Stimulated activated CD8-positive, alpha-beta memory T cell treated with anti-CD3 and anti-CD28 coated beads, Interleukin-7, amount 100 ng/mL, for 48 hours (primary cell): ENCODE data around the gene TWNK.

Experiments used
- DNase-seq, 2 donors: peaks; one replicate each; pipeline ENCODE4 v3.0.0-alpha.2; 2020; ENCODE audit warnings: low read depth in 1 of 2; ENCODE audit errors: extremely low read depth in 1 of 2

TWNK gene

DNA sequence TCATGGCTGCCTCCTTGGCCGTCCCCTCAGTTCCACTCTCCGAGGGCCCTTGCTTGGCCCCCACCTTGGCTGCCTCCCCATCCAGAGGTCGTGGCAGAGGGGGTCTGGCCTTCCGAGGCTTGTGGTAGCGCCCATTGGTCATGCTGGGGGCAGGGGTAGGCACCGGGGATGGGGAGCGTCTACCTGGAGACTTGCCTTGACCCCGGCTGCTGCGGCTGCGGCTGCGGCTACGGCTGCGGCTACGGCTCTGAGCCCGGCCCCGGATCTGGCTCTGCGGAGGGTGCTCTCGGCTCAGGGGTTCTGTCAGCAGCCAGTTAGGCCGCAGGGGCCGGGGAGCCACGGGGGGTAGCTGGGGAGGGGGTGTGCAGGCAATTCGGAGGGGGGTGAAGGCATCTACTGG, 23.0 kb downstream of the TWNK start:
- no peak for DNase-seq

DNA sequence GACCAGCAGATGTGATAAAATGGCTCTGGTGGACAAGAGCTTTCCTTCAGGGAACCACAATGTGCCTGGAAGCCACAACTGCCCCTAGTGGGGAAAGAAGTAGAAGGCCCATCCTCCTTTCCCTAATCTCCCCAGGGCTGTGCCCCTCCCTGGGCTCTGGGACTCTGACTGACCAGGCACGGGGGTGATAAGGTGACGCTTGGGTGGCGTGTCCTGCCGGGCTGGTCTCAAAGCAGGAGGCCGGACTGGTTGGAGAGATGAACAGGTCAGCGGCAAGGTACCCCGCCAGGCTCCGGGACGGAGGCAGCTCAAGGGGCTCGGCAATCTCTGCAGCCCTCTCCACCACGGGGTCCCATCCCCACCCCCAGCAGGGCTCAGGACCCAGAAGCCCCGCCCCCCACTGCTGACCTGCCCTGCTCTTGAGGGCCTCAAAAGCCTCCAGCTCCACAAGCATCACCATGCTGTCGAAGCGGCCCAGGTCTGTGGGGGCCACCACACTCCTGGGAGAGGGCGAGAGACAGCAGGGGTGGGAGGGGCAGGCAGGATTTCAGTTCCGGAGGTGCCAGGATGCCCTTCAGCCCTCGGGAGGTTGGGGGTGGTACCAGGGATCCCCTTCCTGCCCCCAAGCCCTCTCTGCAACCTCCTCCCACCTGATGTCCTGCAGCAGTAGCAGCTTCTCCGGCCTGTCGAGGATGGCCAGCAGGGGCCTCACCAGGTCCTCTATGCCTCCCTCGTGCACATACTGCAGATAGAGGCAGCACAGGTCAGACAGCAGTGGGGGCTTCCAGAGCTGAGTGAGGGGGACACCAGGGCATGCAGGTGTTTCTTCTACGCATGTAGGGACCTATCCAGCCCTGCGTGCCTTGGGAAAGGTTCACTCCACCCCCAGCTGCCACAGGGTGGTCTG, 24.4 kb downstream of the TWNK start:
- no peak for DNase-seq

DNA sequence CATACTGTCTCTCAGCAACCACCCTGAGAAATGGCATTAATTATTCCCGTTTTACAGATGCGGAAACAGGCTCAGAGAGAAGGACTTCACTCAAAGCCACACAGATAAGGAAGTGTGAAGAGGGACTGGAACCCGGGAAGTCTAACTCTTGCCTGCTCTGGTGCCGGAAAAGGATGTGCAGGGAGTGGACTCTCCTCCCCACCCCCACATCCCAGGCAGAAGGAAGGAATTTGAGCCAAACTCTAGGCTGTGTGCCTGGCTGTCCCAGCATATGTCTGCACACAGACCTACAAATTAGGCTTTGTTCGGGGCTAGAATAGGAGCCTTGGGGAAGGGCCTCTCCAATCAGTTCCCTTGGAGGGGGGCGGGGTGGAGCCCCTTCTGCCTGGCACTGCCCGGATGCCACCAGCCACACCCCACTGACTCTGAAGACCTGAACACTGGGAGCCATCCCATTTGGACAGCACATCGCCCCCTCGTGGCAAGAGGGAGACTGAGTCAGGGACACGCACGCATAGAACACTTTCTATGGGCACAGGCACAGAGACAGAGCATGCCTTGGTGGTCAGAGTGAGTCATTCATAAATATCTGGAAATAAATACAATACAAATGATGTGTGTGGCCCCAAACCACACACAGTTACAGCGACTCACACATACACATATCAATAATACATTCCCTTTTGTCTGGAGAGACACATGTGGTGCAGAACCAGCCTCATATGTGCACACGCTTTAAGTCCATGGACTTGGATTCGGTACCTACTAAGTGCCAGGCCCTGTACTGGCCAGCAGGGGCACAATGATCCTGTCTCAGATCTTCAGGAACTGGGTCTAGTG, 25.4 kb downstream of the TWNK start:
- peak; percentile 53 to 75 for DNase-seq

DNA sequence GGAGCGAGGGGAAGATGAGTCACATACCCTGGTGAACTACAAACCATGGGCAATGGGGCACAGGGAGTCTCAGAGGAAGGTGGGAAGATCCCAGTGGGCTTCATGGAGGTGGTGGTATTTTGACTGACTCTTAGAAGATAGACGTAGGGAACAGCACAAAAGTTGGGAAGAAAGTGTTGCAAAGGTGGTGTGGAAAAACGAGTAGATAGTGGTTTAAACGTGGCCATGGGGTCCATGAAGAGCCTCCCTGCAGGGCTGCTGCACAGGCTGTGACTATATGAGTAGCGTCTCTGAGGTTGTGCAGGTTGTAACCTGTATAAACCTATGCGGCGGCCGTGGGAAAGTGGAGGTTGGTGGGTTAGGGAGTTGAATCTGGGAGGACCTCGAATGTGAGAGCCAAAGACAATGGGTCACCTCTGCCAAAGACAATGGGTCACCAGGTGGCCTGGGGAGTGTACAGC, 26.1 kb downstream of the TWNK start:
- DNase-seq, result no peak

DNA sequence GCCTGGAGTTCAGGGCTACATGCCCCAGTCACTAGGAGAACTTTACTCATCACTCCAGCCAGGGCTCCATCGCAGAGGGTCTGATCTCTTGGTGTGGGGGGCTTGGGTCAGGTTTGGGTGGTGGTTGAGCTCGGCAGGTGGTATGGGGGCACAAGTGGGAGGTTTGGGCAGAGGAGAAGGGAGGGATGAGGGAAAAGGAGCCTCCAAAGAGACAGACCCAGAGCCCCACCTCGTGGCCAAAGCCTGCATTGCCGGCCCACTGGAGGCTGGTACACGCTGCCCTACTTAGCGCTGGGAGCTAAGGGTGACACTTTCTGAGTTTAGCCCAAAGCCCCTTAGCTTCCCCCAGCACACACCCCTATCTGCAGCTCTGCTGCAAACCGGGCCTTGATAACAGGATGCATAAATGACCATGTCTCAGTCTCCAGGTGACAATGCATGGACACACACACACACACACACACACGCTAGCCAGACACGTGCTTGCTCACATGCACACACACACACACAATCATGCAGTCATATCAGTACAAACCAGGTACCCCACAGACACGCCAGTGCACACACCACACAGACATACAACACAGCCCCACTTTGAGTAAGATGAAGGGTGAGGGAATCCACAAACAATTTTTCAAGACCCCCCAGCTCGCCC, 27.0 kb downstream of the TWNK start:
- peak; percentile 39 to 59 for DNase-seq

DNA sequence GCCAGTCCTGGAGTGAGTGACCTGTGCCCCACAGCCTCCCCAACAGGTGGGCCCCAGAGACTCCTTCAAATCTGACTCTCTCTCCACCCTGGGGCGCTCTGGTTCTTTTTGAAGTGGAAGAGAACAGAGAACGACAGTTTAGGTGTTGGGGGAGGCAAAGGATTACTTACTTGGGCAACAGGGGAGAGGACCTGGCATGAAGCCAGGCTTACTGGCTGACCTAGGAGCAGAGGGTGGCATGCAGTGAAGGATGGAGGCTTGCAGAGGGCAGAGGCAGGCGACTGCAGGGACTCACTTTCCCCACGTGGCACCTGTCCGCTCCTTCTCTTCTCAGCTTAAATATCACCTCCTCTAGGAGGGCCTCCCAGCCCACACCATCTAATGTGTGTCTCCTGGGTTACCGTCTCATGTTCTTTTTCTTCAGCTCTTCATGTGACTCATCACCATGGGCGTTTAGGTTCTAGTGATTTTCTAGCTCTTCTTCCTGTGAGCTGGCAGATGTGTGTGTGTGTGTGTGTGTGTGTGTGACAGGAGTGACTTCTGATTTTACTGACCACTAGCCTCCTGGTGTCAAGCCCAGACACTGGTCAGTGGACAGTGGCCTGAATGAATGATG, 27.7 kb downstream of the TWNK start:
- DNase-seq, result no peak

DNA sequence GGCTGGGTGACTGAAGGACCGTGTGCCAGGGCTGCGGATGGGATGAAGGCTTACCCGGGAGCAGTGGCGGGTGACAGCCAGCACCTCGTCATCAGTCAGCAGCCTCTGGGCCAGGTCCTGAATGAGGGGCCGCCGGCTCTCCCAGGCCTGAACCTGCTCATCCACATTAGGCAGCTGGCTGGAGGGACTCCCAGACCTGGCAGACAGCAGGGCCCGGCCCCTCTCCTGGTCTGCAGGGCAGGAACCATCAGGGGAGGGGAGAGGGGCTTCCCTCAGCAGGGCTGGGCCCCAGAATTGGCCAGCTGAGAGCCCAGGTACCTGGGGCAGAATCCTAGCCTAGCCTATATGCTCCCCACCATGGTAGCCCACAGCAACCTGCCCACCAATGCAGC, 28.2 kb downstream of the TWNK start:
- no peak for DNase-seq

DNA sequence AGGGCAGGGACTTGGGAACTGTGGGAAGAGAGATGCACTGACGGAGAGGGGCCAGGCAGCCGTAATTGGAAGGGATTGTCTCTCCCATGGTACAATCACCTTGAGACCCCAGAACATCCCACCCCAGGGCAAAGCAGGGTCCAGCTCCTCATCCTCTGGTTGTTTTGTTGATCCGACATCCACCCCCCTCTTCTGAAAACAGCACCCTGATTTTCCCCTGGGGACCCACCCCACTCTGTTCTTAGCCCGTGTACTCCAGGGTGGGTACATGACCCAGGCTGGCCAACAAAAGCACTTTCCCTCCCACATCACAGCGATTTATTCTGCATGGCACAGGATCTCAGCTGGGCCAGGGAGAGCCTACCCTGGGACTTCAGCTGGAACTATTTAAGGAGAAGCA, 29.5 kb downstream of the TWNK start:
- DNase-seq, result no peak

DNA sequence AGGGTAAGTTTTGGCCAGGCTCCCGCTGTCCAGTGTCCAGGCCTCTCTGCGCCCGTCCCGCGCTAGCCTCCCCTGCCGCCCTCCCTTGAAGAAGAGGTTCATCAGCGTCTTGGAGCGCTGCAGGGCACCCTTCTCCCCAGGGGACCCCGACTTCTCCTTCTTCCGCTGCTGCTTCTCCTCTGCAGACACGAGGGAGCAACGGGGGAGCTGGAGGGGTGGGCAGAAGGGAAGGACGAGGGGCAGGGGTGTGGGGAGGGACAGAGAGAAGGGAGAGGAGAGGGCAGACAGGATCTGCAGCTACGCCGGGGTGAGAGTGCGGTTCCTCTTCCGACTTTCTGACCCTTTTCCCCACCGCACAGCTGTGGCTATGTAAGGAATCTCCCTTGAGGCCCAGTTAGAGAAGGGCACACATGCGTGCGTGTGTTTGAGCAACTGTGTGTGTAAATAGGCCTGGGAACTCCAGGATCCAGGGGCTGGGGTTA, 30.8 kb downstream of the TWNK start:
- no peak for DNase-seq

DNA sequence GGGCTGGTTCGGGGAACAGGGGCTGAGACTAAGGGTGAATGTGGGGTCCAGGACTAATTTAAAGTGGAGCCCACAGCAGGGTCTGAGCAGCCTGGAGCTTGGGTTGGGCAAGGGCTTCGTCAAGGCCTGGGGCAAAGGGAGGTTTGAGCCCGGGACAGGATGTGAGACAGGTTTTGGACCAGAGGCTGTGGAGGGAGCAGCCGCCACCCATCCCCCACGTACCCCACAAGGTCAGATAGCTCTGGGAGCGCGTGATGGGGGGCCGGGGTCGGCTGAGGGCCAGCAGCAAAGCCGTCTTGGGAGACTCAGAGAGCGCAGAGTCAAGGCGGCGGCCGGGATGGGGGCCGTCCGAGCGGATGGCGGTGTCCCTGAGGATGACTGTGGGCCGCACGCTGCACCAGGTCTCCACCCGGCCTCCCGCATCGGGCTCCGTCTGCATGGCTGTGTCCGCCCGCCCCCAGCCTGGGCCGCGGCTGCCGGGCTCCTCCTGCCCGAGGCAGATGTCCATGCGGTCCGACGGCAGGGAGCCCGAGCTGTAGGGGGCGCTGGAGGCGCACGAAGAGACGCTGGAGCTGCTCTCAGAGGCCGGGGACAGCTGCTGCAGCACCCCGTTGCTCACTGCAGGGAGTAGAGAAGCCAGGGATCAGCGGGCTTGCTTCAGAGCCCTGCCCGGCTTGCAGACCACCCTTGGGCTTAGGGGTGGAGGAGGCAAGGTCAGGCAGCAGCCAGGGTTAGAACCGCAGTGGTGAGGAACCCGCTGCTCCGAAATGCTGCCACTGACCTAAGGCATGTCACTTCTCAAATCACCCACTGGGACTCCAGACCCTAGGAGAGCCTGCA, 31.5 kb downstream of the TWNK start:
- peak; percentile 56 to 67 for DNase-seq

DNA sequence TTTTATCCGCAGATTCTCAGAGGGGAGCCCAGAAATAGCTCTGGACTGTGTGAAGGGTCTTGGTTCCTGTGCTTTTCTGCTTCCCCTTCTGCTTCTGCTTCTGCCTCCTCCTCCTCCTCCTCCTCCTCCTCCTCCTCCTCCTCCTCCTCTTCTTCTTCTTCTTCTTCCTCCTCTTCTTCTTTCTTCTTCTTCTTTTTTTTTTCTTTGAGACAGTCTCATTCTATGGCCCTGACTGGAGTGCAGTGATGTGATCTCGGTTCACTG, 32.0 kb downstream of the TWNK start:
- DNase-seq, result no peak

DNA sequence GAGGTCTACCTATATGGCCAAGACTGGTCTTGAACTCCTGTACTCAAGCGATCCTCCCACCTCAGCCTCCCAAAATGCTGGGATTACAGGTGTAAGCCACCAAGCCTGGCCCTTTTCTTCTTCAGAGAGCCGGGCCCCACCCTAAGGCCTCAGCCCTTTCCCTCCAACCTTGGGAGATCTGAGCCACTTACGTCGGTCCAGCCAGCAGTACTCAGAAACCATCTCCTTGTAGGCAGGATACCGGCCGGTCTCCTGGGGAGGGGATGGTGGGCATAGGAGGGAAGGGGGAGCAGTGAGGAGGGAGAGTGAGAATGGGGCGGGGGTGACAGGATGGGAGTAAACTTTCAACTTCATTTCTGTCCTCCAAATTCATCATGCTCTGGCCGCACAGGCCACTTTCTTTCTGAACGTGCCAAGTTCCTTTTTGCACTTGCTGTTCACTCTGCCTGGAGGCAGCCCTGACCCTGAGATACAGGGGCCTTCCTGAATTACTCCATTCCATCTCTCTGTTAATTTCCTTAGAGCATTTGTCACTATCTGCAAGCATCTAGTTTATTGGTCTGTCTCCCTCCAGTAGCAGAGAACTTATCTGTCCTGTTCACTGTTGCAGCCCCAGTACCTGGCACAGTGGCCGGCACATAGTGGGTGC, 33.2 kb downstream of the TWNK start:
- no peak for DNase-seq

DNA sequence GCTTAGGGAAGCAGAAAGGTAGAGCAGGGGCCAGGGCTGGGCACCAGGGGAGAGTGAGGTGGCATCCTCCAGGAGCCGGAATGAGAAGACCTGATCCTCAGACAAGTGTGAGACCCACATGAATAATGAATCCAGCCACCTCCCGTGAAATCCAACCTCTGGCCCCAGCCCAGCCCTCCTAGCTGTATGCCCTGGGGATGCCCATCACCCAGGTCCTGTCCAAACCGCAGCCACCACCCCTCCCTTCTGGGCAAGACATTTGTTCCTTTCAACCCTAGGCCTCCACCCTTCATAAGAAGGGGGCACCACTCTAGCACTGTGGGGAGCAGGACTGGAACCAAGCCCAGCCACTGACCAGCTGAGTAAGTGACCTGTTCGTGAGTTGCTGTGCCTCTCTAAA, 33.9 kb downstream of the TWNK start:
- no peak for DNase-seq

DNA sequence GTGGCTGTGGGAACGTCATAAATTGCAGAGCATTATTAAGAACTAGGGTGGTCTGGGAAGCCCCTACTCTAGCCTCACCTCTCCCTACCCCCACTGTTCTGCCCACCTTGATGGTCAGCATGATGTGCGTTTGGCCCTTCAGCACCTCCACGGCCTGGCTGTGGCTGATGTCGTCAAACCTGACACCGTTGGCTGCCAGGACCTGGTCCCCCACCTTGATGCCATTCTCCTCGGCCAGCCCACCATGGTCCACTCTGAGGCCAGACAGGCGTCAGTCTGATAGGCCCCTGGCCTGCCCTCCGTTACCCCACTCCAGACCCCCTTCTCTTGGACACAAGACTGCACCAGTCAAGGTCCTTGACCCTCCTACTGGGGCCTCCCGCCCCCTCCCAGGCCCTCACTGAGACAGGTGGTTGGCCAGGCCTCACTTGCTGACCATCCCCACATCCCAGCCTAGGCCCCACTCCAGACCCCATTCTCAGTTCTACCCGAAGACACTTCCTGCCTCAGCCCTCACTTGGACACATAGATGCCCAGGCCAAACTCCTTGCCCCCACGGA, 34.4 kb downstream of the TWNK start:
- DNase-seq, result no peak

DNA sequence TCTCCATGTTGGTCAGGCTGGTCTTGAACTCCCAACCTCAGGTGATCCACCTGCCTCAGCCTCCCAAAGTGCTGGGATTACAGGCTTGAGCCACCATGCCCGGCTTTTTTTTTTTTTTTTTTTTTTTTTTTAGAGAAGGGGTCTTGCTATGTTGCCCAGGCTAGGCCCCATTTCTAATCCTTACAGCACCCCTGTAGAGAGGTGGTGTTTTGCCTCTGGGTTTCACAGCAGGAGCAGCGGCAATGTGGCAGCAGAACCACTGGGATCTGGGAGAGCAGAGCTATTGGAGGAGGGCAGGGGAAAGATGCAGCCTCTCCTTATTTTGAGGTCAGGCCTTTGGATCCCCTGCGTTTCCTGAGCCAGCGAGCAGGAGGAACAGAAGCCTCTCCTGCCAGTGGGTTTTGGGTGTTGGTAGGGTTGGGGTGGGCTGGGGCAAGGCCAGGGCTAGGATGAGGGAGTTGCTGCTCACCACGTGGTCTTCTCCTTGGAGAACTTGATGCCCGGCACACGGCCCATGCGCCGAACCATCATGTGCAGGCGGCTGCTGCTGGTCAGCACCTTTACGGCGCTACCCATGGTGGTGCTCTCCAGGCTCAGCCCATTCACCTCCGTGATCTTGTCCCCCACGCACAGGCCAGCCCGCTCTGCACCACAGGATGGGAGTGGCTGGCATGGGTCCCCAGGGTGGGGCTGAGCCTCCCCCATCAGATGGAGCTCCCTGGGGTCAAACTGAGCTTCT, 35.8 kb downstream of the TWNK start:
- no peak for DNase-seq

DNA sequence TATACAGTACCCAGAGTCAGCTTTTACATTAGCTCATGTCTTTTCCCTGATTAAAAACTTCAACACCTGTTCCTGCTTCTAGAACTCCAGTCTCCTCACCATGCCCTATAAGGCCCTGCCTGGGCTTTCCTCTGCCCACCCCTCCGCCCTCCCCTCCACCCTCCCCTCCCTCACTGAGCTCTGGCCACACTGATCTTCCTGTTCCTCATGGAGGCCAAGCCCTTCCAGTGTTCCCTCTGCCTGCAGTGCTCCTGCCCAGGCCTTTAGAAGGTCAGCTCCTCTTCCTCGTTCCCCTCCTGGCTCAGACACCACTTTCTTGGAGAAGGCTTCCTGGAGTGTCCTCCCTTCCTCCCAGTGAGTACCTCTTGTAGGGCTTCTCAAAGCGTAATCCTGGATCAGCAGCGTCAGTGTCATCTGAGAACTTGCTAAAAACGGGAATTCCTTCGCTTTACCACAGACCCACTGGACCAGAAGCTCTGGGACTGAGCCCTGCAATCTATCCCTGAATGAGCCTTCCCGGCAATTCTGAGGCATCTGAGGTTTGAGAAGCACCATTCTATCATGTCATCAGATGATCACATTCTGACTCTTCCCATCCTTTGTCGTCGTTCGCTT, 39.9 kb downstream of the TWNK start:
- no peak for DNase-seq

DNA sequence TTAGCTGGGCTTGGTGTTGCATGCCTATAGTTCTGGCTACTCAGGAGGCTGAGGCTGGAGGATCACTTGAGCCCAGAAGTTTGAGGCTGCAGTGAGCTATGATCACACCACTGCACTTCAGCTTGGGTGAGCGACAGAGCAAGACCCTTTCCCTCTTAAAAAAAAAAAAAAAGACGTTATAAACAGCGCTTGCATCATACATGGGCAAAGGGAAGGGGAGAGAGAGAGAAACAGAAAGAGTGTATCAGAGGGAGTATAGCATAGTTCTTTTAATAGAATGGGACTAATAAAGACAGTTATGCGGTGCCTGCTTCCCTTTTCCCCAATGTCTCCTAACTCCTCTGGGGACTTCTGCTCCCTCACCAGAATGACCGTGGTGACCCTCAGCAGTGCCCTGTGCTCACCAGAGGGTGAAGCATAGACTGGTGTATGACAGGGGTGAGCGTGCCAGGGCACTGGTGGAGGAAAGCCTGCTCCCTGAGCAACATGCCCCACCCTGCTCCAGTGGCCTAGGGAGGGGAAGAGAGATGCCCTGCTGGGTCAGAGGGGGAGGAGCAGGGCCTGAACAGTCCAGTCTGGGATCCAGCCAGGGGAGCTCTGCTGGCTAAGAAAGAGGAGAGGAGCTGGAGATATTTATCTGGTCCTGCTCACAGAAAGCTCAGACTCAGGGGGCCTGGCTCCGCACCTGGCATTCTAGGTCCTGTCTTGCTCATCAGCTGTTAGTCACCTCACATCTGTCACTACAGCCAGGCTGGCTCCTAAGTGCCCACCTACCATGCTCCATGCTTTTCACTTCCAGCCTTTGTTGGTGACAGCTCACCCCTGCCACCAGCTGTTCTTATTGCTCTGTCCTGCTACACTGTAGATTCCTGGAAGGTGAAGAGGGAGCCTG, 41.3 kb downstream of the TWNK start:
- DNase-seq, result no peak
